GM23338 (cell line): ENCODE results near the gene TXNRD1. TPM values are rescaled to one million over a fixed set of nuclear protein-coding genes. Genes with fewer than 3 reads are reported as not detected.
A peak's percentile ranks its signal among the peaks of the same experiment; 100 is the strongest.

Experiments
- ATAC-seq: fragments of 200-7000 bp; cut with Tn5 transposase; 3 replicates; pipeline ENCODE4 v1.9.1; 2020
- DNase-seq: peaks from one replicate; pipeline ENCODE4 v3.0.0-alpha.2; 2015; ENCODE audit warnings: low spot score
- H2AFZ ChIP-seq: fragments of 200-600 bp; sonication (generic); 2 replicates; pipeline ENCODE4 v1.8.0; 2016; ENCODE audit warnings: antibody characterized with exemption, mild to moderate bottlenecking, moderate library complexity
- H3F3A ChIP-seq: fragments of 200-600 bp; sonication (generic); replicated peaks from 2 replicates; pipeline ENCODE4 v1.8.0; 2017; ENCODE audit warnings: antibody characterized with exemption, mixed run types, low read depth
- H3K27ac ChIP-seq: fragments of 200-600 bp; sonication (generic); 2 replicates; pipeline ENCODE4 v1.6.1; 2016; ENCODE audit warnings: low read depth
- H3K27me3 ChIP-seq: fragments of 200-600 bp; sonication (generic); 2 replicates; pipeline ENCODE4 v1.8.0; 2016; ENCODE audit warnings: mild to moderate bottlenecking, mixed run types, moderate library complexity; ENCODE audit not compliant: insufficient read depth
- H3K36me3 ChIP-seq: fragments of 200-600 bp; sonication (generic); 2 replicates; pipeline ENCODE4 v1.8.0; 2016; ENCODE audit warnings: mild to moderate bottlenecking; ENCODE audit not compliant: insufficient read depth
- H3K4me1 ChIP-seq: fragments of 200-600 bp; sonication (generic); 2 replicates; pipeline ENCODE4 v1.8.0; 2016; ENCODE audit warnings: mild to moderate bottlenecking, moderate library complexity; ENCODE audit not compliant: insufficient read depth
- H3K4me2 ChIP-seq: fragments of 200-600 bp; sonication (generic); 2 replicates; pipeline ENCODE4 v1.7.1; 2017; ENCODE audit warnings: mixed run types
- H3K4me3 ChIP-seq: fragments of 200-600 bp; sonication (generic); 2 replicates; pipeline ENCODE4 v1.6.1; 2016; ENCODE audit warnings: mixed run types
- H3K79me2 ChIP-seq: fragments of 200-600 bp; sonication (generic); replicated peaks from 2 replicates; pipeline ENCODE4 v1.8.0; 2017; ENCODE audit warnings: mild to moderate bottlenecking; ENCODE audit not compliant: insufficient read depth
- H3K9me2 ChIP-seq: fragments of 200-600 bp; sonication (generic); 2 replicates; pipeline ENCODE4 v1.8.0; 2017; ENCODE audit not compliant: insufficient read depth
- H4K20me1 ChIP-seq: fragments of 200-600 bp; sonication (generic); replicated peaks from 2 replicates; pipeline ENCODE4 v1.8.0; 2017; ENCODE audit warnings: mild to moderate bottlenecking; ENCODE audit not compliant: insufficient read depth
- H3K27ac Mint-ChIP-seq: 2 replicates; pipeline ENCODE4 v1.8.0; 2020; ENCODE audit warnings: inconsistent platforms, mild to moderate bottlenecking, moderate library complexity, mixed read lengths
- H3K27me3 Mint-ChIP-seq: 3 replicates; pipeline ENCODE4 v1.8.0; 2022; ENCODE audit warnings: low read depth, mild to moderate bottlenecking, moderate library complexity, mixed read lengths, inconsistent platforms; ENCODE audit not compliant: insufficient read depth, poor library complexity
- H3K36me3 Mint-ChIP-seq: 3 replicates; pipeline ENCODE4 v1.8.0; 2021; ENCODE audit warnings: low read depth, mild to moderate bottlenecking, inconsistent platforms, moderate library complexity, mixed read lengths
- H3K4me1 Mint-ChIP-seq: 3 replicates; pipeline ENCODE4 v1.8.0; 2020; ENCODE audit warnings: mild to moderate bottlenecking, inconsistent platforms, mixed read lengths
- H3K4me3 Mint-ChIP-seq: 3 replicates; pipeline ENCODE4 v1.8.0; 2021; ENCODE audit warnings: moderate library complexity, mild to moderate bottlenecking, inconsistent platforms, mixed read lengths
- H3K9me3 Mint-ChIP-seq: 3 replicates; pipeline ENCODE4 v1.8.0; 2020; ENCODE audit warnings: moderate library complexity, mild to moderate bottlenecking, inconsistent platforms, mixed read lengths
- CREB1 ChIP-seq: fragments of 250-450 bp; sonication (Bioruptor Pico); IDR thresholded peaks from 2 replicates; pipeline ENCODE4 v1.5.0; 2020; ENCODE audit warnings: low read depth, mild to moderate bottlenecking, moderate library complexity
- ETS1 ChIP-seq: IDR thresholded peaks from 2 replicates; pipeline ENCODE4 v1.6.1; 2016; ENCODE audit warnings: antibody characterized with exemption
- EZH2phosphoT487 ChIP-seq: fragments of 200-600 bp; sonication (generic); IDR thresholded peaks from one replicate; pipeline ENCODE4 v1.8.1; 2018; ENCODE audit warnings: antibody characterized with exemption; ENCODE audit not compliant: unreplicated experiment
- JUNB ChIP-seq: IDR thresholded peaks from one replicate; pipeline ENCODE4 v1.6.1; 2016; ENCODE audit warnings: antibody characterized with exemption; ENCODE audit not compliant: unreplicated experiment
- REST ChIP-seq: IDR thresholded peaks from one replicate; pipeline ENCODE4 v1.6.1; 2018; ENCODE audit warnings: antibody characterized with exemption; ENCODE audit not compliant: unreplicated experiment
- ZNF114 ChIP-seq: fragments of 250-450 bp; sonication (Bioruptor Pico); IDR thresholded peaks from 2 replicates; pipeline ENCODE4 v1.5.0; 2020; ENCODE audit warnings: mild to moderate bottlenecking, moderate library complexity
- ZNF331 ChIP-seq: fragments of 250-450 bp; sonication (Bioruptor Pico); IDR thresholded peaks from 2 replicates; pipeline ENCODE4 v1.5.0; 2020; ENCODE audit warnings: low read depth, mild to moderate bottlenecking, moderate library complexity
- polyA plus RNA-seq: library from polyadenylated mRNA; unstranded; fragments of >200 nt; fragmentation: Nextera tagmentation; extraction: Ambion mirVana; gene quantifications from 2 replicates; pipeline ENCODE4 v1.2.1, GENCODE V29; 2016
- total RNA-seq: library from RNA; depleted of rRNA; stranded (reverse); fragments of >200 nt; shearing (Covaris generic); gene quantifications from 2 replicates; pipeline ENCODE4 v1.2.3, GENCODE V29; 2014
- TF ChIP-seq, protein P1 (sequence below): fragments of 250-450 bp; sonication (Bioruptor Pico); IDR thresholded peaks from 2 replicates; pipeline ENCODE4 v1.5.0; 2020; ENCODE audit warnings: mild to moderate bottlenecking, moderate library complexity

TXNRD1 gene
- total and polyA plus RNA-seq, 2 experiments from 2014 or later: 115 to 127 TPM

- peaks cover 33% of the 10 kb centered on the region for H3K36me3 ChIP-seq
- no peaks in the 10 kb centered on the region; the same call in 1 of the 2 replicates for H3K4me1 ChIP-seq
- H3K27ac ChIP-seq: no peak overlapping the region
- TF ChIP-seq JUNB (no peak), REST (no peak), CREB1 (CRISPR knock-in tag) (no peak), EZH2phosphoT487 (no peak), ZNF114 (CRISPR knock-in tag) (no peak), ETS1 (no peak), ZNF331 (no peak)
- TF ChIP-seq, protein P1, sequence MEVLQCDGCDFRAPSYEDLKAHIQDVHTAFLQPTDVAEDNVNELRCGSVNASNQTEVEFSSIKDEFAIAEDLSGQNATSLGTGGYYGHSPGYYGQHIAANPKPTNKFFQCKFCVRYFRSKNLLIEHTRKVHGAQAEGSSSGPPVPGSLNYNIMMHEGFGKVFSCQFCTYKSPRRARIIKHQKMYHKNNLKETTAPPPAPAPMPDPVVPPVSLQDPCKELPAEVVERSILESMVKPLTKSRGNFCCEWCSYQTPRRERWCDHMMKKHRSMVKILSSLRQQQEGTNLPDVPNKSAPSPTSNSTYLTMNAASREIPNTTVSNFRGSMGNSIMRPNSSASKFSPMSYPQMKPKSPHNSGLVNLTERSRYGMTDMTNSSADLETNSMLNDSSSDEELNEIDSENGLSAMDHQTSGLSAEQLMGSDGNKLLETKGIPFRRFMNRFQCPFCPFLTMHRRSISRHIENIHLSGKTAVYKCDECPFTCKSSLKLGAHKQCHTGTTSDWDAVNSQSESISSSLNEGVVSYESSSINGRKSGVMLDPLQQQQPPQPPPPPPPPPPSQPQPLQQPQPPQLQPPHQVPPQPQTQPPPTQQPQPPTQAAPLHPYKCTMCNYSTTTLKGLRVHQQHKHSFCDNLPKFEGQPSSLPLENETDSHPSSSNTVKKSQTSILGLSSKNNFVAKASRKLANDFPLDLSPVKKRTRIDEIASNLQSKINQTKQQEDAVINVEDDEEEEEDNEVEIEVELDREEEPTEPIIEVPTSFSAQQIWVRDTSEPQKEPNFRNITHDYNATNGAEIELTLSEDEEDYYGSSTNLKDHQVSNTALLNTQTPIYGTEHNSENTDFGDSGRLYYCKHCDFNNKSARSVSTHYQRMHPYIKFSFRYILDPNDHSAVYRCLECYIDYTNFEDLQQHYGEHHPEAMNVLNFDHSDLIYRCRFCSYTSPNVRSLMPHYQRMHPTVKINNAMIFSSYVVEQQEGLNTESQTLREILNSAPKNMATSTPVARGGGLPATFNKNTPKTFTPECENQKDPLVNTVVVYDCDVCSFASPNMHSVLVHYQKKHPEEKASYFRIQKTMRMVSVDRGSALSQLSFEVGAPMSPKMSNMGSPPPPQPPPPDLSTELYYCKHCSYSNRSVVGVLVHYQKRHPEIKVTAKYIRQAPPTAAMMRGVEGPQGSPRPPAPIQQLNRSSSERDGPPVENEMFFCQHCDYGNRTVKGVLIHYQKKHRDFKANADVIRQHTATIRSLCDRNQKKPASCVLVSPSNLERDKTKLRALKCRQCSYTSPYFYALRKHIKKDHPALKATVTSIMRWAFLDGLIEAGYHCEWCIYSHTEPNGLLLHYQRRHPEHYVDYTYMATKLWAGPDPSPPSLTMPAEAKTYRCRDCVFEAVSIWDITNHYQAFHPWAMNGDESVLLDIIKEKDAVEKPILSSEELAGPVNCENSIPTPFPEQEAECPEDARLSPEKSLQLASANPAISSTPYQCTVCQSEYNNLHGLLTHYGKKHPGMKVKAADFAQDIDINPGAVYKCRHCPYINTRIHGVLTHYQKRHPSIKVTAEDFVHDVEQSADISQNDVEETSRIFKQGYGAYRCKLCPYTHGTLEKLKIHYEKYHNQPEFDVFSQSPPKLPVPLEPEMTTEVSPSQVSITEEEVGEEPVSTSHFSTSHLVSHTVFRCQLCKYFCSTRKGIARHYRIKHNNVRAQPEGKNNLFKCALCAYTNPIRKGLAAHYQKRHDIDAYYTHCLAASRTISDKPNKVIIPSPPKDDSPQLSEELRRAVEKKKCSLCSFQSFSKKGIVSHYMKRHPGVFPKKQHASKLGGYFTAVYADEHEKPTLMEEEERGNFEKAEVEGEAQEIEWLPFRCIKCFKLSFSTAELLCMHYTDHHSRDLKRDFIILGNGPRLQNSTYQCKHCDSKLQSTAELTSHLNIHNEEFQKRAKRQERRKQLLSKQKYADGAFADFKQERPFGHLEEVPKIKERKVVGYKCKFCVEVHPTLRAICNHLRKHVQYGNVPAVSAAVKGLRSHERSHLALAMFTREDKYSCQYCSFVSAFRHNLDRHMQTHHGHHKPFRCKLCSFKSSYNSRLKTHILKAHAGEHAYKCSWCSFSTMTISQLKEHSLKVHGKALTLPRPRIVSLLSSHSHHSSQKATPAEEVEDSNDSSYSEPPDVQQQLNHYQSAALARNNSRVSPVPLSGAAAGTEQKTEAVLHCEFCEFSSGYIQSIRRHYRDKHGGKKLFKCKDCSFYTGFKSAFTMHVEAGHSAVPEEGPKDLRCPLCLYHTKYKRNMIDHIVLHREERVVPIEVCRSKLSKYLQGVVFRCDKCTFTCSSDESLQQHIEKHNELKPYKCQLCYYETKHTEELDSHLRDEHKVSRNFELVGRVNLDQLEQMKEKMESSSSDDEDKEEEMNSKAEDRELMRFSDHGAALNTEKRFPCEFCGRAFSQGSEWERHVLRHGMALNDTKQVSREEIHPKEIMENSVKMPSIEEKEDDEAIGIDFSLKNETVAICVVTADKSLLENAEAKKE (CRISPR knock-in tag): no peak
- H3F3A ChIP-seq: no peaks in the 10 kb centered on the region
- DNase-seq: no peak
- H3K27me3 ChIP-seq: no peaks in the 10 kb centered on the region
- H4K20me1 ChIP-seq: 0 out of 2 replicates have a peak, but pooled peaks cover 14% of the 10 kb centered on the region
- H3K79me2 ChIP-seq: no peaks in the 10 kb centered on the region; the same call in 1 of the 2 replicates
- Mint-ChIP-seq H3K4me1 (peaks cover 12% of the 10 kb centered on the region; the same call in 2 of the 3 replicates), H3K27ac (peak overlapping the region; percentile 25; the same call in 1 of the 2 replicates), H3K9me3 (no peaks in the 10 kb centered on the region), H3K27me3 (peaks cover 1% of the 10 kb centered on the region), H3K4me3 (no peak overlapping the region), H3K36me3 (peaks cover 54% of the 10 kb centered on the region)
- no peak for ATAC-seq
- H3K4me2 ChIP-seq: no peak overlapping the region
- no peak overlapping the region for H2AFZ ChIP-seq
- no peak overlapping the region for H3K4me3 ChIP-seq
- H3K9me2 ChIP-seq: no peaks in the 10 kb centered on the region
Observed at GRCh38 chr12:104342635-104343249, 127.2 kb downstream of the TXNRD1 start.
